ENCODE results near the gene PCAT6.

Gene PCAT6

GRCh38 chr1:202848191-202848542, 37.4 kb downstream of the PCAT6 start:
- no peak for DNase-seq (ENCODE audit: low read depth)

GRCh38 chr1:202850593-202851362, 40.0 kb downstream of the PCAT6 start:
- DNase-seq (ENCODE audit: low read depth): no peak

GRCh38 chr1:202852163-202852904, 41.6 kb downstream of the PCAT6 start:
- DNase-seq (ENCODE audit: low read depth): no peak

- no peak for DNase-seq (ENCODE audit: low read depth)
These were observed 44.0 kb downstream of the PCAT6 start for GRCh38 chr1:202854787-202855186.

- no peak for DNase-seq (ENCODE audit: low read depth)
These were observed 45.3 kb downstream of the PCAT6 start for GRCh38 chr1:202856014-202856413.

- no peak for DNase-seq (ENCODE audit: low read depth)
These were observed 46.4 kb downstream of the PCAT6 start for GRCh38 chr1:202857136-202857610.

GRCh38 chr1:202858331-202858730, 47.6 kb downstream of the PCAT6 start:
- no peak for DNase-seq (ENCODE audit: low read depth)

GRCh38 chr1:202858789-202859414, 48.1 kb downstream of the PCAT6 start:
- DNase-seq (ENCODE audit: low read depth): no peak

- no peak for DNase-seq (ENCODE audit: low read depth)
These were observed 50.1 kb downstream of the PCAT6 start for GRCh38 chr1:202860744-202861419.
